Neural cell (in vitro differentiated cells): ENCODE data around the gene ZFYVE26.

Experiments
- RAD21 ChIP-seq: fragments of 450-650 bp; conservative IDR thresholded peaks from 2 replicates; pipeline ENCODE4 v1.6.1; 2014; ENCODE audit warnings: antibody characterized with exemption, mild to moderate bottlenecking, moderate library complexity
- TF ChIP-seq, protein P1 (sequence below): fragments of 450-650 bp; IDR thresholded peaks from 2 replicates; pipeline ENCODE4 v1.5.1; 2014; ENCODE audit warnings: antibody characterized with exemption, mild to moderate bottlenecking, moderate library complexity; ENCODE audit not compliant: poor library complexity, severe bottlenecking

DNA sequence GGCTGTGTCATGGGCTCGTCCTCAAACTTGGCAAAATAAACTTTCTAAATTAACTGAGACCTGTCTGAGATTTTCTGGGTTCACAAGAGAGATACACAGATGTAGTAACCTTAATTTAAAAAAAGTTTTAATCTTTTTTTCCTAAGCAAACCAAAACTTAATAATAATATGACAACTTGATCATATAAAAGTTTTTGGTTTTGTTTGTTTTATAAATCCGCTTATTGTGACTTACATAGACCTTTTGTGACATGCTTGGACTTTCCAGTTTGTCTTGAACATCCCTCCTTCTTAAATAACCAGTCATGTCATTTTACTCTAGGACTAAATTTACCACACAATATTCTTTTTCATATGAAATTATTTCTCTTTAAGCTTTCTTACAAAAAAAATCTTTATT lies 106.2 kb downstream of the ZFYVE26 start:
- TF ChIP-seq, protein P1, sequence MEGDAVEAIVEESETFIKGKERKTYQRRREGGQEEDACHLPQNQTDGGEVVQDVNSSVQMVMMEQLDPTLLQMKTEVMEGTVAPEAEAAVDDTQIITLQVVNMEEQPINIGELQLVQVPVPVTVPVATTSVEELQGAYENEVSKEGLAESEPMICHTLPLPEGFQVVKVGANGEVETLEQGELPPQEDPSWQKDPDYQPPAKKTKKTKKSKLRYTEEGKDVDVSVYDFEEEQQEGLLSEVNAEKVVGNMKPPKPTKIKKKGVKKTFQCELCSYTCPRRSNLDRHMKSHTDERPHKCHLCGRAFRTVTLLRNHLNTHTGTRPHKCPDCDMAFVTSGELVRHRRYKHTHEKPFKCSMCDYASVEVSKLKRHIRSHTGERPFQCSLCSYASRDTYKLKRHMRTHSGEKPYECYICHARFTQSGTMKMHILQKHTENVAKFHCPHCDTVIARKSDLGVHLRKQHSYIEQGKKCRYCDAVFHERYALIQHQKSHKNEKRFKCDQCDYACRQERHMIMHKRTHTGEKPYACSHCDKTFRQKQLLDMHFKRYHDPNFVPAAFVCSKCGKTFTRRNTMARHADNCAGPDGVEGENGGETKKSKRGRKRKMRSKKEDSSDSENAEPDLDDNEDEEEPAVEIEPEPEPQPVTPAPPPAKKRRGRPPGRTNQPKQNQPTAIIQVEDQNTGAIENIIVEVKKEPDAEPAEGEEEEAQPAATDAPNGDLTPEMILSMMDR = no peak
- no peak for TF ChIP-seq RAD21
